GM12864 (cell line): ENCODE measurements around the gene CHCHD6.
A peak's percentile ranks its signal among the peaks of the same experiment; 100 is the strongest.

Experiments used
- DNase-seq: peaks from one replicate; pipeline ENCODE4 v3.0.0-alpha.2; 2011; ENCODE audit warnings: low read depth
- H3K4me3 ChIP-seq: 2 replicates; pipeline ENCODE4 v1.5.1; 2011; ENCODE audit warnings: mild to moderate bottlenecking, low read depth, low read length, control low read depth
- CTCF ChIP-seq: IDR thresholded peaks from 2 replicates; pipeline ENCODE4 v1.5.1; 2011; ENCODE audit warnings: low read depth, mild to moderate bottlenecking, moderate library complexity, low read length, control low read depth, inconsistent platforms; ENCODE audit errors: missing control alignments

CHCHD6 gene

GRCh38 chr3:126994661-126995245 lies 290.7 kb downstream of the CHCHD6 start:
- no peak for TF ChIP-seq CTCF
- no peak for DNase-seq
- no peak overlapping the region for H3K4me3 ChIP-seq

- no peak for DNase-seq
- no peak overlapping the region for H3K4me3 ChIP-seq
- TF ChIP-seq CTCF, result no peak
These were observed 291.3 kb downstream of the CHCHD6 start for GRCh38 chr3:126995254-126995780.

- peak; percentile 27 for TF ChIP-seq CTCF
- no peak overlapping the region for H3K4me3 ChIP-seq
- no peak for DNase-seq
These were observed 292.0 kb downstream of the CHCHD6 start for GRCh38 chr3:126995926-126996512.

- no peak for DNase-seq
- no peak overlapping the region for H3K4me3 ChIP-seq
- no peak for TF ChIP-seq CTCF
These were observed 292.9 kb downstream of the CHCHD6 start for GRCh38 chr3:126996905-126997304.

- DNase-seq, result no peak
- no peak overlapping the region for H3K4me3 ChIP-seq
- TF ChIP-seq CTCF, result no peak
These were observed 293.5 kb downstream of the CHCHD6 start for GRCh38 chr3:126997455-126998038.

- no peak for TF ChIP-seq CTCF
- no peak for DNase-seq
- no peak overlapping the region for H3K4me3 ChIP-seq
These were observed 294.3 kb downstream of the CHCHD6 start for GRCh38 chr3:126998320-126998719.

- DNase-seq, result no peak
- H3K4me3 ChIP-seq, result no peak overlapping the region
- TF ChIP-seq CTCF, result no peak
These were observed 294.7 kb downstream of the CHCHD6 start for GRCh38 chr3:126998728-126999127.
